Cardiac fibroblast (primary cell): ENCODE results near the gene MVB12B.

Source experiments
- DNase-seq, 2 donors: peaks; one replicate each; pipeline versions ENCODE4 v3.0.0 to v3.0.0-alpha.2; 2010; ENCODE audit warnings: low read depth in 2 of 2
- H3K4me3 ChIP-seq, 2 donors: replicated peaks in 1 of 2; 1 replicate in 1 of 2; 2 replicates in 1 of 2; pipeline ENCODE4 v1.5.1; 2011; ENCODE audit warnings: low read depth in 2 of 2, low read length in 2 of 2, mild to moderate bottlenecking in 2 of 2, moderate library complexity in 1 of 2
- CTCF ChIP-seq: IDR thresholded peaks from one replicate; pipeline ENCODE4 v1.5.1; 2011; ENCODE audit warnings: low read depth, mild to moderate bottlenecking, low read length, inconsistent platforms

MVB12B gene

GRCh38 chr9:126413391-126414068, 86.9 kb downstream of the MVB12B start:
- TF ChIP-seq CTCF, result no peak
- DNase-seq, result no peak
- no peak overlapping the region for H3K4me3 ChIP-seq

DNA sequence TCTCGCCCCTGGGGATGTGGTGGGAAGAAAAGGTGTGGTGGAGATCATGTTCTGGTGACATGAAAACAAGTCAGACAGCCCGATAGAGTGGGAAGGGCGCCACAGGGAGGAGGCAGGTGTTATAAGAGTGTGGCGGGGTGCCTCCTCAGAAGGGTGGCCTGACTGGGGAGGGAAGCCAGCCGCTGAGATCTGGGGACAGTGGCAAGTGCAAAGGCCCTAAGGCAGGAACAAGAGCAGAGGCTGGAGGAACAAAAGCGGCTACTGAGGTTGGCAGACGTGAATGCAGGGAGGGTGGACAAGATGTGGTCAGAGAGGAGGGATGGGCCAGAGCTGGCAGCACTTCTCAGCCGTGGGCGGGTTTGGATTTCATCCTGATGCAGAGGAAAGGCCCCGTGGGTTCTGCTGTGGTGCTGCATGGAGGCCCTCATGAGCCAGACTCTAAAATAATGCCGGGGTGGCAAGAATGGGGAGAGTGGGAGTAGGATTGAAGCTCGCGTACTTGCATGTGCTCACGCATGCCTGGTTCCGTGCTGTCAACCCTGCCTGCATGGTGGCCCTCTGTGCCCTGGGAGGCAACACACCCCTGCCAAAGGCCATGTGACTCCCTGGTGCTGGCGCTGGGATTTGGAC, 89.2 kb downstream of the MVB12B start:
- no peak for TF ChIP-seq CTCF
- DNase-seq, result no peak
- H3K4me3 ChIP-seq, result no peak overlapping the region

DNA sequence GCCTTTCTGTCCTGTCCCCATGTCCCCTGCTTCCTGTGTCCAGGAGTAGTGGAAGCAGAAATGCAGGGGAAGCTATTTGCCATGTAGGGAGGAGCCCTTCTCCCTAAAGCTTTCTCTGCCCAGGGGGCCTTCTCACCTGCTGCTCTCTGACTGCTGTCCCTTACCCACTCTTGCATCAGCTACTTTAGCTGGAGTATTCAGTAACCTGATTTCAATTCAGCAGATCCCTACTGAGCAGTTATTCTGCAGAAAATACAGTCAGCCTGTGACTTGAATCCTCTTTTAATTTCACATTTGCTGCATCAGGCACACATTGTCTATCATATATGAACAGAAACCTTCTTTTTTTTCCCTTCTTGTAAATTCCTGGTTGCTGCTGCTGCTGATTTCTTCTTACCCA, 90.4 kb downstream of the MVB12B start:
- no peak for DNase-seq
- no peak for TF ChIP-seq CTCF
- no peak overlapping the region for H3K4me3 ChIP-seq

DNA sequence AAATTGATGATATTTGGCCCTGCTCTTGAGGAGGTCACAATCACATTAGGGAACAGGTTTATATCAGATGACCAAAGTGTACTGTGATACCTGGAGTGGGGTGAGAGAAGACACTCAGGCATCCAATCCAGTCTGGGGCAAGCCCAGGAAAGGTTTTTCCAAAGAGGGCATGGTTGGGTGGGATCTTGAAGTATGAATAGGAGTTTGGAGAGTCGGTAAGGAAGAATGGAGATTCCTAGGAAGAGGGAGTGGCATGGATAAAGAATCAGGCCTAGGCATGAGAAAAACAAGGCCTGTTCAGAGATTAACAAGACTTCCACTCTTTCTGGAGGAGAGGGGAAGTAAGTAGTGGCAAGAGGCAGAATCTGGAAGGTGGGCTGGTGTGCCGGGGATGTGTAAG, 91.1 kb downstream of the MVB12B start:
- no peak for TF ChIP-seq CTCF

DNA sequence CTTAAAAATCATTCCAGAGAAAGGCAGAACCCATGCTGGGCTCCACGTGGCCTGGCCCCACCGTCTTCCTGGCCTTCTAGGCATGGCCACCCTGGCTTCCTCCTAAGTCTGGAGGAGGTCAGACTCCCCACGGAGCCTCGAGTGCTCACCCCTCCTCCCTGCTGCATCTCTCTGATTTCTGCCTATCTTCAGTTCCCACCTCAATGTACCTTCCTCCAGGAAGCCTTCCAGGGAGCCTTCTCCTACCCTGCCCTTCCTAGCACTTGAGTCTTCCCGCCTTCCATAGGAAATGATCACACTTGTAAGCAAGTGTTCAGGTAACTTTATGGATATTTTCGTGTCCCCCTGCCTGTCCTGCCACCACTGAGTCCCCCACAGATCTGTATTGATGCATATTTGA, 92.0 kb downstream of the MVB12B start:
- TF ChIP-seq CTCF, result no peak

More for the DNA sequence above, 91.1 kb downstream of the MVB12B start:
- no peak for DNase-seq
- no peak overlapping the region for H3K4me3 ChIP-seq

GRCh38 chr9:126419475-126419874, 92.8 kb downstream of the MVB12B start:
- no peak for DNase-seq
- TF ChIP-seq CTCF, result no peak
- H3K4me3 ChIP-seq, result no peak overlapping the region

More for the DNA sequence above, 92.0 kb downstream of the MVB12B start:
- DNase-seq, result no peak
- no peak overlapping the region for H3K4me3 ChIP-seq
